CD4-positive, alpha-beta T cell treated with Interleukin-4 for 1 hour (primary cell): ENCODE data around the gene RAP1A.

Source experiments
- DNase-seq, 2 donors: peaks; one replicate each; pipeline ENCODE4 v3.0.0-alpha.2; 2020 to 2022

The RAP1A gene

GRCh38 chr1:111720977-111721786 lies 101.6 kb downstream of the RAP1A start:
- DNase-seq, result no peak

- DNase-seq, result peak in 1 of 2 donors; percentile 54
These were observed 103.7 kb downstream of the RAP1A start for GRCh38 chr1:111723091-111723806.

- DNase-seq, result no peak
These were observed 104.3 kb downstream of the RAP1A start for GRCh38 chr1:111723871-111724270.

DNA sequence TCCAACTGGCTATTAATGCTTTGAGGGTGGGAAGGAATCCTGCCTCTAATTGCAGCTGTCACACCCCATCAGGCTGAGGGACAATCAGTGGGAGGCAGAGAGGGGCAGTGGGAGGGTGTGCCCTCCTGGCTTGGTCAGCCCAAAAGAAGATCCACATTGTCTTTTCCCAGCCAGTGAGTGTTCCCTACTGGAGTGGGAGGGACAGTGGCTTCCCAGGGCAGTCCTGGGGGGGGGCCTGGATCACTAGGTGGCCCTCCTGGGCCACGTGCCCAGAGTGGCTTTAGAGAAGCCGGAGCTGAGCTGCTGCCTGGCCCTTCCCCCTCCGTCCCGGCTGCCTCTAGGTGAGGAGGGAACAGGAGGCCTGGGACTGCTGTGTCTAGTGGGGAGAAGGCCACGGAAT lies 105.6 kb downstream of the RAP1A start:
- no peak for DNase-seq

GRCh38 chr1:111727056-111727455 lies 107.5 kb downstream of the RAP1A start:
- DNase-seq, result no peak

DNA sequence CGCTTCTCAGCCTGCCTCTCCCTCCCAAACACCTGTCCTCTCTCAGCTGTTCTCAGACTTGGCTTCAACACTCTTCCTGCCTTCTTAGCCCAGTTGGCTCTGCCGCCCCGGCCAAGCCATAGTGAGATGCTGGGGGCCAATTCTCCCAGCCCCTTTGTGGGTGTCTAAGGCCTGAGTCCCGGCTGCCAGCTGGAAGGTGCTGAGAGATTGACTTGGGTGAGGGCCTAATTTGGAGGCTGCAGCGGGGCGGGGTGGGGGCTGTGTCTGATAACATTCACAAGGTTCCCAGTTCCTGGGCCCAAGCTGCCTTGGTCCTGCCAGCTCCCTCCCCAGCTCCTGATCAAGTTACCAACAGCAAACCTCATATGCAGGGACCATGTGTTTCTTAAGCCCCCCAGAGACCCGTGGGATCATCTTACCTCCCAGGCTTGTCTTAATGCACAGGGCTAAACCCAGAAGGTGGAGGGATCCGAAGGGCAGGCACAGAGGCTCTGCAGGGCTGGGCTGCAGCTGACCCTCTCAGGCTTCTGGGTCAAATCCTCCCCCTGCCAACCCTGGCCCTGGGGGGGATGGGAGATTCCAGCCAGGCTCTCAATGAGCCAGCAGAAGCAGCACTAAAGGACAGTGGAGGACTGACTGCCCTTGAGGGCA lies 109.8 kb downstream of the RAP1A start:
- no peak for DNase-seq

DNA sequence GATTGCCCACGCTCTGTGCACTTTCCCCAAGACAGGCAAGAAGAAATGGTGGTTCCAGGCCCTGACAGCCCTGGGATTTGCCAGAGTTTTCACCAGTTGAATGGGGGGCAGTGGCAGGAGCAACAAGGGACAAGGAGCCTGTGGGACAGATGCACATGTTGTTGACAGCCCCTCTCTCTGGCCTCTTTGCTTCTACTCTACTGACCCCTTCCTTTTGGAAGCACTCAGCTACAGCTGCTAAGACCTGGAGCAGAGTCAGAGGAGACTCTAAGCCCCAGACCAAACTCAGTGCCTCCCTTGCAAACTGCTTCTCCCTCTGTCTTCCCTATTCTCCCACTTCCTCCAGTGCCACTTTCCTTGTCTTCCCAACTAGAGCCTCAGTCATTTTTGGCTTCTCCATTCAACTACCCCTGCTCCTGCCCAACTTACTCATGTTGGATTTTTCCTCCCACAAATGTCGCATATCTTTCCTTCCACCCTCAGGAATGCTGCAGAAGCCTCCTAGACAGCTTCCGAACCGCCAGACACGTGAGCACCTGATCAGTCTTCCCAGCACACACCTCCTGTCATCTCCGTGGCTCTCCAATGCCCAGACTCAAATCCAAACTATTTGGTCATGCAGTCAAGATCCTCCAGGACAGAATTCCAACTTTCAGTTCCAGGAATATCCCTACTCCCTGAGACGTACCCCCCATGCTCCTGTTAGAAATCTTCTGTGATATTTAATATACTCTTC lies 110.5 kb downstream of the RAP1A start:
- DNase-seq, result no peak

- no peak for DNase-seq
These were observed 111.1 kb downstream of the RAP1A start for GRCh38 chr1:111730706-111731105.

DNA sequence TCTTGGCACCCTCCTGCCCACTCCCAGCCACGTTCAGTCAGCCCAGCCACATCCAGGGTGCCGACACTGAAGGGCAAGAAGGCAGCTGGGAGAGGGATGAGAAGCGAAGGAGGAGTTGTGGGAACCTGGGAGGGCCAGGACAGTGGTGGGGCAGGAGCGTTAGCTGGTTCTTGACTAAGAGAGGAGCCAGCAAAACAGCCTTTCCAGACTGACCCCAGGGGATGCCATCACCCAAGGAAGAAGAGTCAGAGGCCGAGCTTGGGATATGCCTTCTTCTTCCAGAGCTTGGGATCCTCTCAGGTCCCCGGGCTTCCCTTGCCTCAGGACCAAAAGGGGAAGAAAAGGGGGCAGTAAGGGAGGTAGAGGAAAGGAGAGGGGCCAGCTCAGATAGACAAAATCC lies 112.4 kb downstream of the RAP1A start:
- no peak for DNase-seq

- DNase-seq, result no peak
These were observed 113.1 kb downstream of the RAP1A start for GRCh38 chr1:111732718-111733117.

- peak; percentile 35 to 77 for DNase-seq
These were observed 113.8 kb downstream of the RAP1A start for GRCh38 chr1:111733183-111733991.

DNA sequence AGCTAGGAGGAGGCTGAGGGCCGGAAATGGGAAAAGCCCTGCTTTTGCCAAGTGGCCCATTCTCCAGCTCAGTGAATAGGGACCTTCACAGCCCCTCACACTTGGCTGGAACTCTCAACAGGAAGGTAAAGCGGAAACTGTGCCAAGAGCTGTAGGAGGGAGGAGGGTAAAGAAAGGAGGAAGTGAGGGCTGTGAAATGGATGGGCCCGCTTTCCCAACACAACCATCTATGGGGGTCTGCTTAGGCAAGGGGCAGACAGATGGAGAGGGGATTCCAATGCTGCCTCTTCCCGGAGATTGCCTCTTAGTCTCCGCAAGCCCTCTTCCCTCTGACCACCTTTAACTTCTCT lies 114.4 kb downstream of the RAP1A start:
- peak in 1 of 2 donors; percentile 33 for DNase-seq

- DNase-seq, result no peak
These were observed 114.8 kb downstream of the RAP1A start for GRCh38 chr1:111734426-111734825.

DNA sequence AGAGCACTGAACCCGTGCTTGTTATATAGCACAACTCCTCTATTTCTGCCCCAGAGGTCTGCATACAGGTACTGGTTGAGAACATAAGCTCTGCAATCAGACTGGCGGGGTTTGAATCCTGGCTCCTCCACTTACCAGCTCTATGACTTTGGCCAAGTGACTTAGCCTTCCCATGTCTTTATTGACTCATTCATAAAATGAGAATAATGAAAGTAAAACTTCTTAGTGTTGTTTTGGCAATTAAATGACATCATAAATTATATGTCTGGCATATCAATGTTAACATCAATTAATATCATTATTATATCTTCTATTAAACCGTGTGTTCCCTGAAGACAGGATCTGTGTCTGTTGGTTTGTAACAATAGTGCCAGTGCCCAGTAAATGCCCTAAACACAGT lies 115.3 kb downstream of the RAP1A start:
- DNase-seq, result no peak

- DNase-seq, result no peak
These were observed 115.7 kb downstream of the RAP1A start for GRCh38 chr1:111735321-111735720.

DNA sequence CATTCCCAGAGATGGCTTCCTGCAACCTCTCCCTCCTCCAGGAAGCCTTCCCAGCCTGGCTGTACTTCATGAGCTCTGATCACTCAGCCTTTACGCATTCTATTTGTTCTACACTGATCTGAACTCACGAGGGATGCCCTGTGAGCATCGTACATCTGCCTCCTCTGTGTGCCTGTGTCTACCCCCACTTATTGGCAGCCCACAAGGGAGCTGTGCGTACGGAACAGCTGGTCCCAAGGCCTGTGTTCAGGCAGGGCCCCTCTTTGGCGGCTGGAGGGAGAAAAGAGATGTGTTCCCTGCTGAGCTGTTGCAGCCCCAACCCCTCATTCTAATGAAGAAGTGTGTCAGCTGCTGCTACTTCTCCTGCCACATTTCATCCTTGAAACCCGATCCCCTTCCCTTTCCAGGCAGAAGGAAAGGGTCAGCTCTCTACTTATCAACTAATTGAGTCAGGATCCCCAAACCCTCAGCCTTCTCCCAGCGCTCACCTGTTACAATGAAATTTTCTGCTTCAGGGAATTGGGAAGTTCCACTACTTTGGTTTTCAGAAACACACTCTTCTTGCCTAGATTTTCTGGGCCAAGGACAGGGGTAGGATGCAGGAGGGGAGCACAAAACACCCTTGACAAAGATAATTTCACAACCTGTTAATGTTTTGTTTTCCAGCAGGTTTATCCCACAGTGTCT lies 116.4 kb downstream of the RAP1A start:
- DNase-seq, result no peak

GRCh38 chr1:111736548-111737215 lies 117.1 kb downstream of the RAP1A start:
- DNase-seq, result no peak

DNA sequence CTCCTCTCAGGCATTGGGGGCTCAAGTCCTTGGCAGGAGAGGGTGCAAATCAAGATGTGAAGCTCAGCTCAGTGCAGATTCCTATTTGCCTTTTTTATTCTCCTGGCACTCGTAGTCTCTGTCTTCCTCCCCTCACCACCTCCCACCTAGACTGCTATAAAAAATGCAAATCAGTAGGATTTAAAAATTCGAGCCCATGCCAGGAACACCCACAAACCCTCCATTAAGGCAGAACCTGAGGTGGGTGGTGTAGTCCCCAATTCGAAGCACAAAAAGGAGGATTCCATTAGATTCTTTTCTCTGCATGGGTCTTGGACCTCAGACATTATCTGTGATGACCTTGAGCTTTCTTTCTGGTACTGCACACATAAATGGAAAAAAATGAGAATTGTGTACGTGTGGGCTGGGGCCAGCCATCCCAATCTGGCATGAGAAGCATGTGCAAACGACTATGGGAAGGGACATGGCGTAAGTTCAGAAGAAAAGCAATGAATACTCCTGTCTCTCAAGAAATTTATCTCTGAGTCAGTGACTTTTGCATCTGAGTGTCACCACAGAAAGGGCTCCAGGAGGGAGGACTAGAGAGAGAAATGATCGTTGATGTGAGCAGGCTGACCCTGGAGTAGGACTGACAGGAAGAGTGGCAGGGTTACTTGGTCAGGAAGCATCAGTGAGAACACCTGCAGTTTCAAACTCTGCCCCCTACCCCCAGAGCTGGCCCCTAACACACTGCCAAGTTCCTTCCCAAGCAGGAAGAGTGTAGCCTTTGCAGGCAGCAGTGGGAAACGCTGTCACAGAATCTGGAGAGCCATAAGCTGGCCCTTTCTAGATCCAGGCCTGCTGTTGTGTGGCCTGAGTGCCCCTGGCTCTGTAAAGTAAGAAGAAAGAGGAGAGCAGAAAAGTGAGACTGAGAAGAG lies 117.9 kb downstream of the RAP1A start:
- no peak for DNase-seq

DNA sequence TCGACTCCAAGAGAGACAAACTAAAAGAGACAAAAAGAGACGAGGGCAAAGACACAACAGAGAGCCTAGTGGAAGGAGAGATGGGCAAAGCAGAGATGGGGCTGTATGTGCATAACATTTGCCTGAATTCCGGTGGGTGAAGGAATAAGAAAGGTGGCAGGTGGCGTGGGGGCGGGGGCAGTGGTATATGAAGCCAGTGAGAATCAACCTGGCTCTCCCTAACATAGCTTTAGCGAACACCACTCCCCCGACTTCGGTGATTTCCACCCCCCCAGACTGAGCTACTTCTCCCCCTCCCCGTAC lies 118.5 kb downstream of the RAP1A start:
- DNase-seq, result no peak
